Central memory CD8-positive, alpha-beta T cell (primary cell): ENCODE results near the gene PABPN1.

ENCODE experiments used
- ATAC-seq: fragments of 150-1000 bp; cut with Tn5 transposase; replicated peaks from 2 replicates; pipeline ENCODE4 v1.10.0; 2022; ENCODE audit warnings: mild to moderate bottlenecking, moderate FRiP score, moderate number of reproducible peaks; ENCODE audit not compliant: poor library complexity, severe bottlenecking; ENCODE audit errors: extremely low read depth
- DNase-seq, 2 donors: peaks; one replicate each; pipeline ENCODE4 v3.0.0; 2021; ENCODE audit warnings: low spot score in 2 of 2
- H3K27ac Mint-ChIP-seq: one replicate; pipeline ENCODE4 v1.8.0; 2022; ENCODE audit warnings: low read depth, mild to moderate bottlenecking, moderate library complexity, mixed read lengths
- H3K27me3 Mint-ChIP-seq: one replicate; pipeline ENCODE4 v1.8.0; 2022; ENCODE audit warnings: mixed read lengths
- H3K36me3 Mint-ChIP-seq: one replicate; pipeline ENCODE4 v1.8.0; 2022; ENCODE audit warnings: mild to moderate bottlenecking, moderate library complexity, mixed read lengths; ENCODE audit not compliant: insufficient read depth
- H3K4me1 Mint-ChIP-seq: one replicate; pipeline ENCODE4 v1.8.0; 2022; ENCODE audit warnings: mixed read lengths
- H3K4me3 Mint-ChIP-seq: one replicate; pipeline ENCODE4 v1.8.0; 2022; ENCODE audit warnings: mild to moderate bottlenecking, moderate library complexity, mixed read lengths
- H3K9me3 Mint-ChIP-seq: one replicate; pipeline ENCODE4 v1.8.0; 2022; ENCODE audit warnings: mixed read lengths

Gene PABPN1

DNA sequence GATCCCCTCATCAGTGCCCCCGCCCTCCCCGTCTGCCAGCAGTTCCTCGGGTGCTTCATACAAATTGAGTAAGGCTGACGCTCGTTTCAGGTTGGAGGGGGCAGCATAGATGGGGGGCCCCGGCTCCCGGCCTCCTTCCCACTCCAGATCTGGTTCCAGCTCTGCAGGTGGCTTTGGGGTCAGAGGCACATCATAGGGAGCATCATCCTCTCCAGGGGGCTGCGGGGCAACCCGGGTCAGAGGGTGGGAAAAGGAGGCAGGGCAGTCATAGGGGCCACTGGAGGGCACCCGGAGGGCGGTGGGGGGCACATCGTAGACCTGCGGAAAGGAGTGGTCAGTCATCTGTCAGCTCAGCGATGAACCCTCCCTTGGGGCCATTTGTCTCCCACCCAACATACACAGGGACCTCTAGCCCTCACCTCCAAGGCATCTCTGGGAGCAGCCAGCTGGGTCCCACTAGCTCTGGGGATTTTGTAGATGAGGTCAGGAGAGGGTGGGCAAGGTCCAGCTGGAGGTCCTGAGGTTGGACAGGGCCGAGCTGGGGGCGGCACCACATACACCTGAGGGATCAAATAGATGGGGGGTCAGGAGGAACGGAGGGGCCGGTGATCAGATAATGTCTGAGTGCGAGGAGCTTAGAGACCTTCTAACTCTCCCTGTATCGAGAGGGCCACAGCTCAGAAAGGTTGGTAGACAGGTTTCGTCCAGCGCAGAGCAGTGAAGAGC lies 38.6 kb downstream of the PABPN1 start:
- no peaks in the 10 kb centered on the region for H3K36me3 Mint-ChIP-seq

GRCh38 chr14:23360496-23360895 lies 39.2 kb downstream of the PABPN1 start:
- Mint-ChIP-seq H3K9me3 (no peaks in the 10 kb centered on the region), H3K4me3 (no peak overlapping the region), H3K36me3 (no peaks in the 10 kb centered on the region), H3K27me3 (peaks cover 43% of the 10 kb centered on the region), H3K27ac (no peak overlapping the region), H3K4me1 (peaks cover 6% of the 10 kb centered on the region)
- DNase-seq (no peak), ATAC-seq (no peak)

More for the DNA sequence above, 38.6 kb downstream of the PABPN1 start:
- H3K27ac Mint-ChIP-seq, result no peak overlapping the region
- peaks cover 6% of the 10 kb centered on the region for H3K4me1 Mint-ChIP-seq
- ATAC-seq (no peak), DNase-seq (no peak)
- H3K9me3 Mint-ChIP-seq, result no peaks in the 10 kb centered on the region
- H3K4me3 Mint-ChIP-seq, result no peak overlapping the region
- H3K27me3 Mint-ChIP-seq, result peaks cover 47% of the 10 kb centered on the region

- no peaks in the 10 kb centered on the region for H3K36me3 Mint-ChIP-seq
- DNase-seq (no peak), ATAC-seq (no peak)
- peaks cover 6% of the 10 kb centered on the region for H3K4me1 Mint-ChIP-seq
- H3K27me3 Mint-ChIP-seq, result peaks cover 34% of the 10 kb centered on the region
- H3K27ac Mint-ChIP-seq, result no peak overlapping the region
- H3K9me3 Mint-ChIP-seq, result no peaks in the 10 kb centered on the region
- H3K4me3 Mint-ChIP-seq, result no peak overlapping the region
Measured at GRCh38 chr14:23361320-23361719, 40.1 kb downstream of the PABPN1 start.

DNA sequence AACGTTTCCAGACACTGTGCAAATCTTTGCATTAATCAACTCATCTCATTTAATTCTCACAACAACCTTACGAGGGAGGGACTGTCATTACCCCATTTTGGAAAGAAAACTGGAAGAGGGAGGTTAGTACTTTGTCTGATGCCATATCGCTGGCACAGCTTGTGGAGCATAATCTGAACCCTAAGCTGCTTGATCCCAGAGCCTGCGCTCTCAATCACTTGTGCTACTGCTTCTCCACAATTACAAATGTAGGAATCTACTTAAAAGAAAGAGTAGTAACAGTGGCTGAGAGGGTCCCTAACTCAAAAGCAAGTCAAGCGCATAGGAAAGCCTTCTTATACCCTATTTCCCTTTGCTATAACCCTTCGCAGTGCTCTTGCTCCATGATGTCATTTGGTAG lies 40.5 kb downstream of the PABPN1 start:
- H3K36me3 Mint-ChIP-seq, result no peaks in the 10 kb centered on the region
- H3K9me3 Mint-ChIP-seq, result no peaks in the 10 kb centered on the region
- no peak for ATAC-seq
- H3K4me1 Mint-ChIP-seq, result peaks cover 6% of the 10 kb centered on the region
- DNase-seq, result no peak
- H3K27ac Mint-ChIP-seq, result no peak overlapping the region
- peaks cover 36% of the 10 kb centered on the region for H3K27me3 Mint-ChIP-seq
- H3K4me3 Mint-ChIP-seq, result no peak overlapping the region

DNA sequence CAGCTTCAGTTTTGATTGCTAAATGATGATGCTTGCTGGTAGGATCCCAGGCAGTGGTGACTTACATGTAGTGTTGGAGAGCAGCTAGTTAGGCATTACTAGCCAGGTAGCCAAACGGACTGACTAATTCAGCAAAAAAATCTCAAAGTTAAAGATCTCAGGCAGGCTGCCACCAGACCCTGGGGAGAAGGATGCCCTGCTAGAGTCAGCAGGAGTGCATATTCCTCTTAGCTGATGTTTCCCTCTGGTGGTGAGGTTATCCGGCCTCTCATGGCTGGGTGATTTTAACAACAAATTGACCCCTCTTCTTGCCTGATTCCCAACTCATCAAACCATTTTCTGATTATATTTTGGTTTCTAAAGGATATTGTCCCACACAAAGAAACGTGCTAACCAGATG lies 40.9 kb downstream of the PABPN1 start:
- DNase-seq (no peak), ATAC-seq (no peak)
- Mint-ChIP-seq H3K4me1 (peaks cover 6% of the 10 kb centered on the region), H3K27me3 (peaks cover 40% of the 10 kb centered on the region), H3K36me3 (no peaks in the 10 kb centered on the region), H3K27ac (no peak overlapping the region), H3K4me3 (no peak overlapping the region), H3K9me3 (no peaks in the 10 kb centered on the region)

- Mint-ChIP-seq H3K27me3 (peaks cover 49% of the 10 kb centered on the region), H3K4me3 (no peak overlapping the region)
- no peak for DNase-seq
Measured at GRCh38 chr14:23364164-23365035, 43.1 kb downstream of the PABPN1 start.

DNA sequence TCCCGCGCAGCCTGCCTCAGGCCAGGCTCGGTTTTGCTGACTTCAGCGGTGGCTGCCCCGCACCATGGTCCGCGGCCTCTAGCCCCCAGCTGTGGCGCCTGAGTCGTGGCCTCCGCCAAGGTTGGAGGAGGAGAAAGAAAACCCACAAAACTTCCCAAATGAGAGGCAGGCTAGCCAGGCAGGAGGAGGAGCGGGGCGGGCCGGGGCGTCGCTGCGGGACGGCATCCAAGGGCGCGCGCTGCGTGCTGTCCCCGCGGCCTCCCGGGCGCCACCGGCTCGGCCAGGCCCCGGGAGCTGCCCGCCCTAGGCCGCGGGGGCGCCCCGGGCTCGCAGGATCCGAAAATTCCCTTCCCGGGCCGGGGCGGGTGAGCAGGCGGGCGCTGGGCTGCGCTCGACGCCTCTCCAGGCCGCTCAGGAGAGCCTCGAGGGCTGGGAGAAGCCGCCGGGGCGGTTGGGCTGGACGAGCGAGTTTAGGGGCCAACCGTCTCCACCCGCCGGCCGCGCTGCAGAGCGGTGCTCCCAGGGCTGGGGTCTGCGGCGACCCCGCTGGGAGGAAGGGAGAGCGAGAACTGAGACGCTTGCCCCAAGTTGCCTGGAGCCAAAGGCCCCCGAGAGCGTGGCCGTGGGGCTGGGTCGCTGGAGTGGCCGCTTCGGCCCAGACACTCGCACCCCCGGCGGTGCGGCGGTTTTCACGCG lies 43.9 kb downstream of the PABPN1 start, which contains the start of gene EFS:
TSS of gene EFS (minus strand) at position 137 of the 696 bp plus-strand sequence. CDS start 147 bp downstream, outside the sequence.
- no peak within 1 kb of the TSS for H3K27ac Mint-ChIP-seq
- ATAC-seq (no peak), DNase-seq (no peak)
- H3K36me3 Mint-ChIP-seq, result no peaks in the 10 kb centered on the region
- H3K4me1 Mint-ChIP-seq, result peaks cover 6% of the 10 kb centered on the region
- H3K27me3 Mint-ChIP-seq, result peaks cover 43% of the 10 kb centered on the region
- H3K9me3 Mint-ChIP-seq, result no peaks in the 10 kb centered on the region
- no peak within 1 kb of the TSS for H3K4me3 Mint-ChIP-seq

More at GRCh38 chr14:23364164-23365035, 43.1 kb downstream of the PABPN1 start:
- Mint-ChIP-seq H3K36me3 (no peaks in the 10 kb centered on the region), H3K27ac (no peak overlapping the region), H3K4me1 (peaks cover 6% of the 10 kb centered on the region), H3K9me3 (no peaks in the 10 kb centered on the region)
- no peak for ATAC-seq

DNA sequence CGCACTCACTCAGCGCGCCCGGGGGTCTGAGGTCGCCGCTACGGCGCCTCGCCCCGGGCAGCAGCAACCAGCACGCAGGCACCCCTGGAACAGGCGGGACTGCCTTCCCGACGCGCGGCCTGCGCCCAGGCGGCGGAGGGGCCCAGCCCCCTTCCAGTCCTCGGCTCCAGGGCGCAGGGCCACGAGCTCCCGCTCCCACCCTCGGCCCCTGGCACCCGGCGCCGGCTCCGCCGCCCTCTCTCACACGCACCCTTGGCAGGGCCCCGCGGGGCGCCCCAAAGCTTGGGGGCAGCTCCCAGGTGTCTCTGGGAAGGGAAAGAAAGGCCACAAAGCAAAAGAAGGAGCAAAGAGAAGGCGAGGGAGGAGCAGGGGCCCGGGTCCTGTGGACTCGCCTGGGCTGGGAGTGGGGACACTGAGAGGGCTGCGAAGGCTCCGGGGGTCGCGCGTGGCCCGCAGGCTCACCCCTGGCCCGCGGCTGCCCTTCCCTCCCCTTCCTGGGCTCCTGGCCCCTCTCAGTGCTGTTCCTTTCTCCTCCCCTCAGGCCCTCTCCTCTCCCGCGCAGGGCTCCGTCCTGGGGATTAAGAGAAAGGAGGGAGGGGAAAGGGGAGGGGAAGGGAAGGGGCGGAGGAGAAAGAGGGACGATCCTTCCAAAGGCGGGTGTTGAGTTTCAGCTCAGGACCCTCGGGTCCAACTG lies 44.6 kb downstream of the PABPN1 start:
- no peak for DNase-seq
- no peak overlapping the region for H3K4me3 Mint-ChIP-seq
- no peak for ATAC-seq
- H3K27me3 Mint-ChIP-seq, result peaks cover 39% of the 10 kb centered on the region
- no peaks in the 10 kb centered on the region for H3K9me3 Mint-ChIP-seq
- H3K4me1 Mint-ChIP-seq, result peaks cover 6% of the 10 kb centered on the region
- H3K36me3 Mint-ChIP-seq, result no peaks in the 10 kb centered on the region
- no peak overlapping the region for H3K27ac Mint-ChIP-seq

- DNase-seq, result no peak
- Mint-ChIP-seq H3K27me3 (peaks cover 45% of the 10 kb centered on the region), H3K4me3 (no peak overlapping the region), H3K36me3 (no peaks in the 10 kb centered on the region), H3K27ac (no peak overlapping the region), H3K4me1 (peaks cover 6% of the 10 kb centered on the region), H3K9me3 (no peaks in the 10 kb centered on the region)
- no peak for ATAC-seq
Measured at GRCh38 chr14:23366426-23366921, 45.2 kb downstream of the PABPN1 start.

GRCh38 chr14:23370221-23370620 lies 49.0 kb downstream of the PABPN1 start:
- peaks cover 1% of the 10 kb centered on the region for H3K36me3 Mint-ChIP-seq
- ATAC-seq, result no peak
- no peak overlapping the region for H3K27ac Mint-ChIP-seq
- H3K4me1 Mint-ChIP-seq, result no peaks in the 10 kb centered on the region
- peaks cover 37% of the 10 kb centered on the region for H3K27me3 Mint-ChIP-seq
- H3K9me3 Mint-ChIP-seq, result no peaks in the 10 kb centered on the region
- H3K4me3 Mint-ChIP-seq, result no peak overlapping the region
- no peak for DNase-seq

DNA sequence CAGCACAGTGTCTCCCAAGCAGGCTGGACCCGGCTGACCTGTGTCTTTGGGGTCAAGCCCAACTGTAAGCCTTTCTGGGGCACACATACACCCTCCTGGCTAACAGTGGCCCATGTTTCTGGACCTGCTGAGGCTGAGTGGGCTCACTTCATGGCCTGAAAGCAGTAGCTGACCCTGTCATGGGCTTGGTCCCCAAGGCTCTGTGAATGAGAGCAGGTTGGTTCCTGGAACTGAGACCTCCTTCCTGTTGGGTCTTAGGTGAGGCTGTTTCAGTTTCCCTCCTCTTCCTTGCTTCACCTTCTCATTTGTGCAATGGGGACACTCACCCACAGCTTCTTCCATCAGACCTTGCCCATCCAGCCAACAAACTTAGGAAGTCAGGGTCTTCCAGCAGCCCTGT lies 50.6 kb downstream of the PABPN1 start:
- H3K27me3 Mint-ChIP-seq, result peaks cover 33% of the 10 kb centered on the region
- H3K9me3 Mint-ChIP-seq, result no peaks in the 10 kb centered on the region
- H3K27ac Mint-ChIP-seq, result no peak overlapping the region
- no peak for DNase-seq
- no peak overlapping the region for H3K4me3 Mint-ChIP-seq
- no peaks in the 10 kb centered on the region for H3K4me1 Mint-ChIP-seq
- peaks cover 1% of the 10 kb centered on the region for H3K36me3 Mint-ChIP-seq
- ATAC-seq, result no peak

- no peaks in the 10 kb centered on the region for H3K9me3 Mint-ChIP-seq
- ATAC-seq, result no peak
Measured at GRCh38 chr14:23372509-23372908, 51.3 kb downstream of the PABPN1 start, which contains the start of gene IL25. TSS of gene IL25 (plus strand) at chr14:23372809.

More at GRCh38 chr14:23372509-23372908, 51.3 kb downstream of the PABPN1 start, which contains the start of gene IL25:
- no peak for DNase-seq
- Mint-ChIP-seq H3K27ac (no peak within 1 kb of the TSS), H3K4me1 (no peaks in the 10 kb centered on the region), H3K4me3 (no peak within 1 kb of the TSS), H3K27me3 (peaks cover 33% of the 10 kb centered on the region), H3K36me3 (peaks cover 1% of the 10 kb centered on the region)
